Raji (cell line): ENCODE results near the gene ERRFI1.

Source experiments
- POLR2A ChIP-seq: IDR thresholded peaks from 2 replicates; pipeline ENCODE4 v1.6.1; 2011; ENCODE audit warnings: low read depth, low read length, control low read depth; ENCODE audit not compliant: insufficient read depth

The ERRFI1 gene

DNA sequence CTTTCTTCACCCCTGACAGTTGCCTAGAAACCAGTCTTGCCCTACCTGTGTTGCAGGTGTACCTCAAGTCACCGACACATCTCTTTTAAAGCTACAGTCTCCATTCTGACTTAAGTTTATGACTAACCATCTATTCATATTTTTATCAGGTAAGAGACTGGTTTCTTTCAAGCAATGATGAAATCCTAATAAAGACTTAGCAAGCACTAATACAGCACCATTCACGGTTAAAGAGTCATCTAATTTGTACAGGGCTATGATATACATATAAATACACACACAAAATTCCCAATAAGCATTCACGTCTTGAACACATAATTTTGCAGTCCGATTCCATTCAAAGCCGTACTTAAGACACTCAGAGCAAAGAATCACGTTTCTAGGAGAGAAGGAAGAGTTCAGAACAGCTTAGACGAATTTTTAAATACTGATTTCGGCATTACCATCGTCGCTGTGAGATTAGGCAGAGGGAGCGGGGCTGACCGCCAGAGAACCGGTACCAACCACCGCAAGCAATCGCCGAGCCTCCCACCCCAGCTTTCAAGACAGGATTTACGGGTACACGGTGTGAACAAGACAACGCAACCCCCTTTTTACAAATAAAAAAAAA lies 943 bp downstream of the ERRFI1 start:
- TF ChIP-seq POLR2A = no peak

DNA sequence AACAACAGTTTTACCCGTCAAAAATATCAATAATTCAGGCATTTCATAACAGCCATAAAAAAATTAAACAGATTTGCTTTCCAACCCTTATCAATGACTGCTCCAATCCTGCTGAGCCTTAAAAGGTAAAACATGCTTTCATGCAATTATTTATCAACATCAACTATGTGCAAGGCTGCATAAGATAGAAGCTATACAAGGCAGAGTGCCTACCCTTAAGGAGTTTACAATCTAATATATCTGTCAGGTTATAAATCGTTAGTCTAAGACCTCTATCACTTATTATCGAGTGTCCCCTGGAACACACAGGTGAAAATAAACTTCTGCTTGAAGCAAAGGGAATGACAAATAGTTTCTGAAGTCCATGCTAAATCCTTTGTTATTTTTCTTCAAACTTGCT lies 1.8 kb downstream of the ERRFI1 start:
- no peak for TF ChIP-seq POLR2A

DNA sequence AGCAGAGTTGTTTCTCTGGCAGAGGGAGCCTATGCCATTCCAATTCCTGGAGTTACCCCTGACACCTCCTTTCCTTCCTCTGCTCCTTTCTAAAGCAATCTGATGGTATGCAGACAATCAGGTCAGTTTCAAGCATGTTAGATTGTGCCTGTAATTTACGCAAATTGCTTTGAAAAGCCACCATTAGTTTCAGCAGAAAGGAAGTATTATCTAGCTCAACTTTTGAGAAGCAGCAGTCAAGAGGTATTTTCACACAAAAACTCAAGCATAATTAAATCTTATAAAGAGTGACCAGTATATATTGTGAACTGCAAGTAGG lies 2.2 kb downstream of the ERRFI1 start:
- TF ChIP-seq POLR2A = no peak

- no peak for TF ChIP-seq POLR2A
These were observed 2.7 kb downstream of the ERRFI1 start for GRCh38 chr1:8023287-8023994.

- no peak for TF ChIP-seq POLR2A
These were observed 3.5 kb downstream of the ERRFI1 start for GRCh38 chr1:8022395-8023286.

DNA sequence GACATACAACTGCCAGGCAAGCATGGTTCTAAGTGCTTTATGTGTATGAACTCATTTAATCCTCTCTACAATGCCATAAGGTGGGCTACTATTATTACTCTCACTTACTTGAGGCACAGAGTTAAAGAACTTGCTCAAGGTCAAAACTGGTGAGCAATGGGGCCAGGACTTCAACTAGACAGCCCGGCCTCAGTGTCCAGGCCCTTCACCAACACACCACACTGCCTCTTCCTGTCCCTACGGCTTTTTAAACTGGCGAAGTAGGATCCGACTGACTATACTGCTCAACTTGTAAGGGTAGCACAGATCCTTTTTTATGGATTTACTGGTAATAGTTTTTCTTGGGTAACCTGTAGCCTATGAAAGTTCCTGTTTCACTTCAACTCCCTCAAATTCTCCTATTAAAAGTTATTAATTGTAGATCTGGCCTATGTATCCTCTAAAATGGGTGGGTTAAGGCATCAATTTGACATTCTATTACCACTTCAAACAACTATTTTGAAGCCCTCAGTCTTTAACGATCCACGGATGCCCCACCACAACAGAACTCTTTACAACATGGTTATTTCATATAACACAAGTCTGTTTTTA lies 4.3 kb downstream of the ERRFI1 start:
- TF ChIP-seq POLR2A = no peak

GRCh38 chr1:8020032-8020431 lies 6.1 kb downstream of the ERRFI1 start:
- no peak for TF ChIP-seq POLR2A

- TF ChIP-seq POLR2A = no peak
These were observed 6.9 kb downstream of the ERRFI1 start for GRCh38 chr1:8019229-8019620.

DNA sequence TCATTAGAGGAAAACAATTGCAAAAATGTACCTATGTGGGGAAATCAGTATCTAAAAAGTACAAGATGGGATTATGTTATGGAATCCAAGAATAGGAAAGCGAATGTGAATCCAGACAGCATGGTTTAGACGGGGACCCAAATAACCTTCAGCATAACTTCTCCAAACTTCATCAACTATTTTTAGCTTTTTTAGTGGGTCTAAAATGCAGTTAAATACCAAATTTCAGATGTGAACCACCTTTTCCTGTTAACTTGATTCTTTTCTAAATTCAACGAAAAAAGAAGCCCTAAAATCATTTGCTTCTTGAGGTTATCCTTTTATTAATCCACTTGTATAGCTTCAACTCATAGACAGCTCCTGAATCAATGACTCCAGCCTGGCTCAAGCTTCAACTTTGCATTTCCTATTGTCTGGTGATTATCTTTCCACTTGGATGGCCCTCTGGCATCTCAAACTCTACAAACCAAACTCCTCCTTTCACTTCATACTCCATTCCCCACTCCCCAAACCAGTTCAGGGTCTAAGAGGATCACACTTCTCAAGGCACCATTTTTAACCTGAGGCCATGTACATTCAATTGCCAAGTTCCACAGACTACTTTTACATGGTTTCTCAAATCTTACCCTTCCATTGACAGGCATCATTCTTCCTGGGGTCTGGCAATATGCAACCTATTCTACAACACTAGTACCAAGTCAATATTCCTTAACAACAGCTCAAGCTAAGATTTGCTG lies 7.4 kb downstream of the ERRFI1 start:
- no peak for TF ChIP-seq POLR2A

GRCh38 chr1:8017495-8018197 lies 8.5 kb downstream of the ERRFI1 start:
- TF ChIP-seq POLR2A = no peak

DNA sequence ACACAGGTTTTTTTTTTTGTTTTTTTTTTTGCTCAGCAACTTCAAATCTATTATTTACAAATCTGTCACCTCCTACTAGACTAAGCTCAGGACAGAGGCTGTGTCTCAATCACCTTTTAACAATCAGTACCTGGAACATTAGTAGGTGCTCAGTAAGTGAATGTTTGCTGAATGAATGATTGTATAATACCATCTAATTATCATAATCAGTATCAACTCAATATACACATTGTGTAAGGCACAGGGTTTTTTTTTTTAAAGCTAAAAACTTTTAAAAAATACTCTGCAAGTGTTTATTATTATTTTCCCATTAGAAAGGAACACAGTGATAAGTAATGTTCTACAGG lies 9.2 kb downstream of the ERRFI1 start:
- TF ChIP-seq POLR2A = no peak

DNA sequence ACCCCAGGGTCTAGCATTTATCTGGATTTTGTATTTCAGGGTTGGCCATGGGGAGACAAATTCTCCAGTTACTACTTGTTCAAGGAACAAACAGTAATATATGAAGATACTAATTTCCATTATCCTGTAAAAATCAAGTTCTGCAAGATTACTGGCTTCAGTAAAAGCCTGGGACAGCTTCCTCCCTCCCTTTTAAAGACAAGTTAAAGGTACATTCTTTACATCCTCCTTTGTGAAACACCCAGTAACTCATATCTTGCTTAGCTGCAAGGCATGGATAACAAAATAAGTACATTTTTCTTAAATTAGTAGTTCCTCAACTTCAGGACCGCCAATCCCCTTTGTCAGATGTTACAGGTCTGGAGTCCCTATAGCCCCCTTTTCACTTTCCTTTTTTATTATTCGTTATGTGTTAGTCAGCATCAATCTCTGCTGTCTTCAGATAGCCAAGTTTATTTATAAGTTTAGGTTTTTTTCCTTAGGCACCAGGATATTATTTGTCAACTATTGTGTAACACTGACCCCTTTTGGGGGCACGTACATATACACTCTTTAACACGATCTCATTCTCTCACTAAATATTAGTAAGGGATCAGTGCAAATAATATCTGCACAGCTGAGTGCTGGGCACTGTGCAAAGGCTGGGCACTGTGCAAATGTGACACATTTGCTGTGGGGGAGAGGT lies 9.8 kb downstream of the ERRFI1 start:
- TF ChIP-seq POLR2A = no peak

- TF ChIP-seq POLR2A = no peak
These were observed 10.3 kb downstream of the ERRFI1 start for GRCh38 chr1:8015809-8016165.
